ENCODE data around the gene BACE2. TPM values are rescaled to one million over a fixed set of nuclear protein-coding genes. Genes with fewer than 3 reads are reported as not detected.

BACE2 gene
- total RNA-seq (2021) (40.8 and 43.8 TPM in 2 replicates), Bru-seq, nascent RNA (percentile 62 among the genes with signal in this experiment), BruChase-seq, experiment 1, labeled RNA remaining after a 2-hour chase (percentile 78 among the genes with signal in this experiment), BruChase-seq, experiment 2, labeled RNA remaining after a 6-hour chase (percentile 65 among the genes with signal in this experiment)
- long read RNA-seq, transcript BACE2-202 (9 exons, 2,993 nt), result major isoform, 45 of 63 reads
- long read RNA-seq, partial matches to known transcripts, result 6 of 63 reads
- long read RNA-seq, other reads (novel, unspliced or antisense), result 9 of 63 reads

DNA sequence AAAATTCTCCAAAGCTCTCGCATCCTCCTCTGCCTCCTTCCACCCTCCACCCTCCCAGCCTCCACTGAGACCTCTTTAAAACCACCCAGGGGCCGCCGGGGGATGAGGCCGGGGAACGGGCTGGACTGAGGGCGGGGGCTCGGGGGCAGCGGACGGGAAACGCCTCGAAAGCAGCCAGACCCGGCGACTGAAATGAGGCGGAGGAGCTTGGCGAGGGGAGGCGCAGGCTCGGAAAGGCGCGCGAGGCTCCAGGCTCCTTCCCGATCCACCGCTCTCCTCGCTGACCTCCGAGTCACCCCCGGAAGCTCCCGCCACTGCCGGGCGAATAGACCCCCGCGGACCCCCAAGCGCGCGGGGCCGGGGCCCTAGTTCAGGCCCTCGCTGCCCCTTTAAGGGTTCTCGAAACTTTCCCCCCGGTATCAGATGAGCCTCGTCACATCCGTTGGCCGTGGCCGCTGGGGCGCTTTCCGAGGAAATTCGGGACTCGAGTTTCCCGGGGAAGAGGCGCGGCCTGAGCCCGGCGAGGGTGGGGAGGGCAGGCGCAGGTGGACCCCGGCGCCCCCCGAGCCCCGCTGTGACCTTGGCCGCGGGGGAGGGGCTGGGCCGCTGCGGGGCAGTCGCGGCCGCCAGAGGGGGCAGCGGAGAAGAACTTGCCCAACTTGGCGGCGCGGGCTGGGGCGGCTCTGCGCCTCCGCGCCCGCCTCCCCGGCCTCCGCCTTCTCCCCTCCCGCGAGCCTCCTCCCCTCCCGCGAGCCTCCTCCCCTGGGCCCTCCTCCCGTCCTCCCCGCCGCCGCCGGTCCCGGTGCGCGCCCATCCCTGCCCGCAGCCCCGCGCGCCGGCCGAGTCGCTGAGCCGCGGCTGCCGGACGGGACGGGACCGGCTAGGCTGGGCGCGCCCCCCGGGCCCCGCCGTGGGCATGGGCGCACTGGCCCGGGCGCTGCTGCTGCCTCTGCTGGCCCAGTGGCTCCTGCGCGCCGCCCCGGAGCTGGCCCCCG is at the start of gene BACE2:
TSS of gene BACE2 (plus strand) at position 813 of the 995 bp plus-strand sequence. CDS start at position 917, 104 bp downstream.
- Histone ChIP-seq H3K36me3 (ENCODE audit: low read depth) (no peaks in the 10 kb centered on the region), H3K9me3 (ENCODE audit: insufficient read depth, low read depth) (no peaks in the 10 kb centered on the region), H4K20me1 (ENCODE audit: insufficient read depth) (no peaks in the 10 kb centered on the region), H3K4me2 (peak within 1 kb of the TSS; percentile 86), H3K4me3 (peak within 1 kb of the TSS; percentile 73), H3K79me2 (ENCODE audit: low read depth) (peaks cover 3% of the 10 kb centered on the region; the same call in 1 of the 2 replicates), H3K4me1 (replicated peaks; ENCODE audit: insufficient read depth) (peaks cover 20% of the 10 kb centered on the region), H3F3A (ENCODE audit: insufficient read depth, low read depth) (peaks cover 19% of the 10 kb centered on the region), H3K27me3 (ENCODE audit: insufficient read depth, low read depth) (no peaks in the 10 kb centered on the region), H3K27ac (peak within 1 kb of the TSS; percentile 65), H2AFZ (peak within 1 kb of the TSS; percentile 88), H3K9me2 (ENCODE audit: insufficient read depth) (no peaks in the 10 kb centered on the region)
- CTCF ChIA-PET, result interaction anchor here (0.7 kb wide), 1 partner anchor 17 kb away, joined by 5 read pairs; no protein-coding TSS in a partner anchor
- POLR2A ChIA-PET (ENCODE audit: unreplicated experiment), result no interaction called here
- intact Hi-C loops (cut with micrococcal nuclease; ENCODE audit: unreplicated experiment), result loop anchor here (1.0 to 5.0 kb wide), 3 partner anchors 45 to 295 kb away; no protein-coding TSS in a partner anchor
- no peak for TF ChIP-seq EZH2 (IDR thresholded peaks at IDR 0.05; ENCODE audit: low read depth)
- TF ChIP-seq, protein P1, sequence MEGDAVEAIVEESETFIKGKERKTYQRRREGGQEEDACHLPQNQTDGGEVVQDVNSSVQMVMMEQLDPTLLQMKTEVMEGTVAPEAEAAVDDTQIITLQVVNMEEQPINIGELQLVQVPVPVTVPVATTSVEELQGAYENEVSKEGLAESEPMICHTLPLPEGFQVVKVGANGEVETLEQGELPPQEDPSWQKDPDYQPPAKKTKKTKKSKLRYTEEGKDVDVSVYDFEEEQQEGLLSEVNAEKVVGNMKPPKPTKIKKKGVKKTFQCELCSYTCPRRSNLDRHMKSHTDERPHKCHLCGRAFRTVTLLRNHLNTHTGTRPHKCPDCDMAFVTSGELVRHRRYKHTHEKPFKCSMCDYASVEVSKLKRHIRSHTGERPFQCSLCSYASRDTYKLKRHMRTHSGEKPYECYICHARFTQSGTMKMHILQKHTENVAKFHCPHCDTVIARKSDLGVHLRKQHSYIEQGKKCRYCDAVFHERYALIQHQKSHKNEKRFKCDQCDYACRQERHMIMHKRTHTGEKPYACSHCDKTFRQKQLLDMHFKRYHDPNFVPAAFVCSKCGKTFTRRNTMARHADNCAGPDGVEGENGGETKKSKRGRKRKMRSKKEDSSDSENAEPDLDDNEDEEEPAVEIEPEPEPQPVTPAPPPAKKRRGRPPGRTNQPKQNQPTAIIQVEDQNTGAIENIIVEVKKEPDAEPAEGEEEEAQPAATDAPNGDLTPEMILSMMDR (conservative IDR thresholded peaks at IDR 0.05), result peak; percentile 66; the same call in 1 of the 2 replicates
- no TSS peak for BruUV-seq (replicated peaks)
- peak; percentile 39 to 76 for DNase-seq

DNA sequence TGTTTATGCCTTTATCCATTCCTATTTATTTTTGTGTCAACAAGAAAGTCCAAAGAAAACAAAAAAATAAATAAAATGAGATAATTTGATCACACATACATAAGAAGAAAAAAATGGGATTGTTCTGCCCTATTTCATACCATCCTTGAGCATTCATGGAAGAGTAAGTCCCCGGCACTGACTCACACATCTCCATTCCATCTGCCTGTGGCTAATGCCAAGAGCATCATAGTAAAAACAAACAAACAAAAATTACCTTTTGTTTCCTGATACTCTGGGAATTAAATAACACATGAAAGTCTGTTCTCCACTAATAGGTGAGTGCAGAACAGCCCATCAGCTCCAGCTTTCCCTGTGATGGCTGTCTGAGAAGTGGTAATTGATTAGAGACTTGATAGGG is 48.1 kb upstream of the BACE2 start:
- no peak overlapping the region for H2AFZ ChIP-seq
- H3F3A ChIP-seq (ENCODE audit: insufficient read depth, low read depth), result no peaks in the 10 kb centered on the region
- no peaks in the 10 kb centered on the region for H4K20me1 ChIP-seq (ENCODE audit: insufficient read depth)
- no peaks in the 10 kb centered on the region for H3K9me2 ChIP-seq (ENCODE audit: insufficient read depth)
- no peaks in the 10 kb centered on the region for H3K36me3 ChIP-seq (ENCODE audit: low read depth)
- POLR2A ChIA-PET (ENCODE audit: unreplicated experiment), result no interaction called here
- H3K4me2 ChIP-seq, result no peak overlapping the region
- no TSS peak for BruUV-seq (replicated peaks)
- TF ChIP-seq, protein P1 (conservative IDR thresholded peaks at IDR 0.05), result no peak
- H3K4me1 ChIP-seq (replicated peaks; ENCODE audit: insufficient read depth), result no peaks in the 10 kb centered on the region
- H3K9me3 ChIP-seq (ENCODE audit: insufficient read depth, low read depth), result no peaks in the 10 kb centered on the region
- CTCF ChIA-PET, result no interaction called here
- no peak overlapping the region for H3K4me3 ChIP-seq
- intact Hi-C loops (cut with micrococcal nuclease; ENCODE audit: unreplicated experiment), result loop anchor here (5.0 kb wide), 4 partner anchors 47 to 492 kb away; partner anchors contain the start of gene BACE2
- no peaks in the 10 kb centered on the region for H3K79me2 ChIP-seq (ENCODE audit: low read depth)
- DNase-seq, result peak in 1 of 2 experiments; percentile 55
- no peak overlapping the region for H3K27ac ChIP-seq
- peaks cover 3% of the 10 kb centered on the region for H3K27me3 ChIP-seq (ENCODE audit: insufficient read depth, low read depth)

DNA sequence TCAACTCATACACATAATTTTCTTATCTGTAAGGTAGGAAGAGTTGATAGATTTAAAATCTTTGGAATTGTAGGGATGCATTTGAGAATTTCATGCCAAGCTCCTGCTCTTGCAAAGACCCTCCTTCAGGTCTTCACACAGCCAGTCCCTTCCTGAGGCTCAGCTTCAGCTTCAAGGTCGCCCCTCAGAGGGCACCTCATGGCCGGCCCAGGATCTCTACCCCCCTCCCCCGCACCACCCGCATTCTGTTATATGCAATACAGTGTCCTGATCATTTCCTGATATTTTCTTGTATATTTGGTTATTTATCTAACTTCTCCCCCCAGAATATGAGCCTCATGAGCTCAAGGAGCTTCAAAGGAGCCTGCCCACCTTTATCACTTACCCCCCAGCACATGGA is 47.0 kb upstream of the BACE2 start:
- Histone ChIP-seq H2AFZ (no peak overlapping the region), H3K4me1 (replicated peaks; ENCODE audit: insufficient read depth) (no peaks in the 10 kb centered on the region), H4K20me1 (ENCODE audit: insufficient read depth) (no peaks in the 10 kb centered on the region), H3K4me3 (no peak overlapping the region), H3K27me3 (ENCODE audit: insufficient read depth, low read depth) (peaks cover 3% of the 10 kb centered on the region), H3K9me2 (ENCODE audit: insufficient read depth) (no peaks in the 10 kb centered on the region), H3K9me3 (ENCODE audit: insufficient read depth, low read depth) (no peaks in the 10 kb centered on the region), H3K79me2 (ENCODE audit: low read depth) (no peaks in the 10 kb centered on the region), H3K27ac (no peak overlapping the region), H3K36me3 (ENCODE audit: low read depth) (no peaks in the 10 kb centered on the region), H3F3A (ENCODE audit: insufficient read depth, low read depth) (no peaks in the 10 kb centered on the region), H3K4me2 (no peak overlapping the region)
- intact Hi-C loops (cut with micrococcal nuclease; ENCODE audit: unreplicated experiment), result loop anchor here (5.0 kb wide), 4 partner anchors 46 to 491 kb away; partner anchors contain the start of gene BACE2
- TF ChIP-seq, protein P1 (conservative IDR thresholded peaks at IDR 0.05), result no peak
- no peak for TF ChIP-seq EZH2 (IDR thresholded peaks at IDR 0.05; ENCODE audit: low read depth)
- BruUV-seq (replicated peaks), result no TSS peak
- no peak for DNase-seq
- POLR2A ChIA-PET (ENCODE audit: unreplicated experiment), result no interaction called here
- CTCF ChIA-PET, result interaction anchor here (0.7 kb wide), 1 partner anchor 346 kb away, joined by 3 read pairs; no protein-coding TSS in a partner anchor
